ENCODE results near the gene ZNRD2.

Gene ZNRD2

DNA sequence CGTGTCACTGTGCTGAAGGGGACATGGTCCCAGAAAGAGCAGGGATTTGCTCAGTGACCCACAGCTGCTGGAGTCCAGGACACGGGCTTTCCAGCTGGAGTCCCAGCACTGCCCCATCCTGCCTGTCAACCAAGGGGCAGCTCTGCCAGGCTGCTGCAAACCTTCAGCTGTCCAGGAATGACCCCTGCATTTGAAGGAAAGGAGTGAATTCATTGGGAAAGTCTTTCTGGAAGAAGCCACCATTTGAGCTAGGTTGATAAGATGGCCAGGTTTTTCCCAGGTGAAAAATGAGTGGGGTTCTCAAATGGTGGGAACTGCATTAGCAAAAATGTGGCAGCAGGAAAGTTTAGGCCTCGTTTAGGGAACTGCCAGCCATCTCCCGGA lies 16.0 kb downstream of the ZNRD2 start (continued):
- TF ChIP-seq SETDB1 (IDR thresholded peaks at IDR 0.05; ENCODE audit: insufficient read length, low read length) (no peak), ZBTB48 (tag by site-specific recombination; IDR thresholded peaks at IDR 0.05) (no peak), ZNF544 (tag by site-specific recombination; IDR thresholded peaks at IDR 0.05) (no peak), ZNF600 (tag by site-specific recombination; IDR thresholded peaks at IDR 0.05) (no peak)
- TF ChIP-seq, protein P1, sequence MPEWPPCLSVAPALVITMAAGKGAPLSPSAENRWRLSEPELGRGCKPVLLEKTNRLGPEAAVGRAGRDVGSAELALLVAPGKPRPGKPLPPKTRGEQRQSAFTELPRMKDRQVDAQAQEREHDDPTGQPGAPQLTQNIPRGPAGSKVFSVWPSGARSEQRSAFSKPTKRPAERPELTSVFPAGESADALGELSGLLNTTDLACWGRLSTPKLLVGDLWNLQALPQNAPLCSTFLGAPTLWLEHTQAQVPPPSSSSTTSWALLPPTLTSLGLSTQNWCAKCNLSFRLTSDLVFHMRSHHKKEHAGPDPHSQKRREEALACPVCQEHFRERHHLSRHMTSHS (tag by site-specific recombination; IDR thresholded peaks at IDR 0.05): no peak

DNA sequence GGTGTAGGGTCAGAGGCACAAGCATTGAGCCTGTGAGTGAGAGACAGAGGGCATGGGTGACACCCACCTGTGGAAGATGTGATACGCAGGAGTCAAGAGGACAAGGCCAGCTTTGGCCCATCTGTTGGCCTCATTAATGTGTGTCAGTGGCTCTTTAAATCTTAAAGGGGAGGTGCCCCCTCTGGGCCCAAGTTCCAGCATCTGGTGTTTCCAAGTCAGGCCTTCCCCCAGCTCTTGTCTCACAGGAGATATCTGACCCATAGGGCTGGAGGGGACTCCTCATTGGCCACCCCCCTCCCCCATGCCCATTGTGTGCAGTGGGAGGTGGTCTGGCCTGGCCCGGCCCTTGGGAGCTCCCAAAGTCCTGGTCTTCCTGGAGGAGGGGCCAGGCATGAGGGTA lies 16.4 kb downstream of the ZNRD2 start:
- Histone ChIP-seq H3K36me3 (ENCODE audit: control insufficient read depth in 2 of 2, insufficient read depth in 1 of 2, low read length in 2 of 2) (peaks cover 0 to 3% of the 10 kb centered on the region in 2 experiments; a peak in 1 of 3 replicates), H3K4me3 (ENCODE audit: low read depth, low read length) (no peak overlapping the region), H3K4me1 (ENCODE audit: control insufficient read depth, insufficient read depth, low read length) (no peaks in the 10 kb centered on the region), H3K9me3 (ENCODE audit: control insufficient read depth, insufficient read depth, low read depth, low read length) (no peaks in the 10 kb centered on the region), H3K27ac (ENCODE audit: extremely low read depth, low read depth, low read length) (no peak overlapping the region)
- ChIA-PET POLR2A (interaction anchor here (1.0 to 1.8 kb wide), 5 partner anchors 9 to 28 kb away, joined by 3 to 8 read pairs (median 6); partner anchors contain the start of genes EHBP1L1, FAM89B, KCNK7 and PCNX3), CTCF (interaction anchor here (0.9 to 4.4 kb wide), 7 partner anchors 9 to 45 kb away, joined by 3 to 28 read pairs (median 3); partner anchors contain the start of genes EHBP1L1, FAM89B and KCNK7)
- TF ChIP-seq ZFP69B (tag by site-specific recombination; IDR thresholded peaks at IDR 0.05) (peak; percentile 75), SCRT2 (tag by site-specific recombination; IDR thresholded peaks at IDR 0.05) (0 out of 2 replicates have a peak, but pooled peaks have one; percentile 28), GFI1B (tag by site-specific recombination; IDR thresholded peaks at IDR 0.05) (no peak), ZNF211 (tag by site-specific recombination; IDR thresholded peaks at IDR 0.05; ENCODE audit: low read depth) (no peak), SP2 (tag by site-specific recombination; IDR thresholded peaks at IDR 0.05) (peak; percentile 34)
- TF ChIP-seq, protein P2, sequence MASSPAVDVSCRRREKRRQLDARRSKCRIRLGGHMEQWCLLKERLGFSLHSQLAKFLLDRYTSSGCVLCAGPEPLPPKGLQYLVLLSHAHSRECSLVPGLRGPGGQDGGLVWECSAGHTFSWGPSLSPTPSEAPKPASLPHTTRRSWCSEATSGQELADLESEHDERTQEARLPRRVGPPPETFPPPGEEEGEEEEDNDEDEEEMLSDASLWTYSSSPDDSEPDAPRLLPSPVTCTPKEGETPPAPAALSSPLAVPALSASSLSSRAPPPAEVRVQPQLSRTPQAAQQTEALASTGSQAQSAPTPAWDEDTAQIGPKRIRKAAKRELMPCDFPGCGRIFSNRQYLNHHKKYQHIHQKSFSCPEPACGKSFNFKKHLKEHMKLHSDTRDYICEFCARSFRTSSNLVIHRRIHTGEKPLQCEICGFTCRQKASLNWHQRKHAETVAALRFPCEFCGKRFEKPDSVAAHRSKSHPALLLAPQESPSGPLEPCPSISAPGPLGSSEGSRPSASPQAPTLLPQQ (tag by site-specific recombination; IDR thresholded peaks at IDR 0.05): peak; percentile 76

DNA sequence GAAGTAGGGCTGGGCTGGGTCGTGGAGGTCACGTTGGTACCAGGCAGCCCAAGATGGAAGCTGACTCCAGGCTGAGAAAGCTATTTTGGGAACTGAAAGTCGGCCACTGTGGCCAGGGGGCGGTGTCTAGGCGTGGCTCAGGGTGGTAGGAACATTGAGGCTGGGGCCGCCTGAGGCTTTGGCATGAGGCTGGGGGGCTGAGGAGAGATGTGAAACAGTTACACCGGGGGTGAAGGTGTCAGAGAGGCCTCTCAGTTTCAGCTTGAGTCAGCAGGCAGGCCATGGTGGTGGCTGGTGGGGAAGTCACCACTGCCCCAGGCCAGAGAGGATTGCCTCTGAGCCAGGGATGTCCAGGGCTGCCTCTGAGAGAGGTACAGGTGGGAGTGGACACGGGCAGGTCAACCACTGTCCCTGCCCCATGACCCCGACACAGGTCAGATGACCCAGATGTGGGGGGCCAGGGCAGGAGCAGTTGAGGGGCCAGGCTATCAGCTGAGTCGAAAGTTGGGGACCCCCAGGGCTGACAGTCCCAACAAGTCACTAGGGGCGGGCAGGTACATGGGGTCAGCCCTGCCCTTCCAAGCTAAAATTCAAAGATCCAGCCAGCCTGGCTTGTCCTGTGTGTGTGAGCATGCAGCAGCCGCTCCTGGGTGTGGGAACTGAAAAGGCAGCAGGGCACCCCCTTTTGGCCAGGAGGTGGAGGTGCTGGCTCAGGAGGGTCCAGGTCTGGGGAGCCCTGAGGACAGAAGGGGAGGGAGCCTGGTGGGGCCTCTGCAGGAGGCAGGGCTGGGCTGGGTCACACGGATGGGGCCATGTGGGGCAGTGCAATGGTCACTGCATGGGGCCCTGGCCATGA lies 18.1 kb downstream of the ZNRD2 start:
- Histone ChIP-seq H3K4me1 (ENCODE audit: control insufficient read depth, insufficient read depth, low read length) (no peaks in the 10 kb centered on the region), H3K36me3 (ENCODE audit: control insufficient read depth in 2 of 2, insufficient read depth in 1 of 2, low read length in 2 of 2) (peaks cover 0 to 3% of the 10 kb centered on the region in 2 experiments; a peak in 1 of 3 replicates), H3K27ac (ENCODE audit: extremely low read depth, low read depth, low read length) (no peak overlapping the region), H3K9me3 (ENCODE audit: control insufficient read depth, insufficient read depth, low read depth, low read length) (no peaks in the 10 kb centered on the region), H3K4me3 (ENCODE audit: low read depth, low read length) (no peak overlapping the region)
- ChIA-PET POLR2A (interaction anchor here (1.3 to 1.5 kb wide), 2 partner anchors 16 to 26 kb away, joined by 5 to 6 read pairs; partner anchors contain the start of gene FAM89B), CTCF (interaction anchor here (0.6 to 4.4 kb wide), 14 partner anchors 12 to 529 kb away, joined by 3 to 28 read pairs (median 4); partner anchors contain the start of genes EHBP1L1 and FAM89B)
- TF ChIP-seq, protein P3, sequence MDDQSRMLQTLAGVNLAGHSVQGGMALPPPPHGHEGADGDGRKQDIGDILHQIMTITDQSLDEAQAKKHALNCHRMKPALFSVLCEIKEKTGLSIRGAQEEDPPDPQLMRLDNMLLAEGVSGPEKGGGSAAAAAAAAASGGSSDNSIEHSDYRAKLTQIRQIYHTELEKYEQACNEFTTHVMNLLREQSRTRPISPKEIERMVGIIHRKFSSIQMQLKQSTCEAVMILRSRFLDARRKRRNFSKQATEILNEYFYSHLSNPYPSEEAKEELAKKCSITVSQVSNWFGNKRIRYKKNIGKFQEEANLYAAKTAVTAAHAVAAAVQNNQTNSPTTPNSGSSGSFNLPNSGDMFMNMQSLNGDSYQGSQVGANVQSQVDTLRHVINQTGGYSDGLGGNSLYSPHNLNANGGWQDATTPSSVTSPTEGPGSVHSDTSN (CRISPR knock-in tag; IDR thresholded peaks at IDR 0.05): no peak
- TF ChIP-seq ZNF350 (tag by site-specific recombination; IDR thresholded peaks at IDR 0.05) (no peak), ZNF239 (tag by site-specific recombination; IDR thresholded peaks at IDR 0.05) (no peak), ZNF621 (tag by site-specific recombination; IDR thresholded peaks at IDR 0.05) (no peak), ZSCAN30 (tag by site-specific recombination; IDR thresholded peaks at IDR 0.05) (0 out of 2 replicates have a peak, but pooled peaks have one; percentile 25), ZIC2 (tag by site-specific recombination; IDR thresholded peaks at IDR 0.05) (peak; percentile 36; the same call in 1 of the 2 replicates), FEZF1 (tag by site-specific recombination; IDR thresholded peaks at IDR 0.05) (no peak), GLIS1 (tag by site-specific recombination; IDR thresholded peaks at IDR 0.05) (peak; percentile 78), EGR2 (tag by site-specific recombination; IDR thresholded peaks at IDR 0.05; ENCODE audit: low read depth) (no peak), ZNF76 (tag by site-specific recombination; IDR thresholded peaks at IDR 0.05; ENCODE audit: borderline replicate concordance, low read depth) (no peak)
- TF ChIP-seq, protein P4, sequence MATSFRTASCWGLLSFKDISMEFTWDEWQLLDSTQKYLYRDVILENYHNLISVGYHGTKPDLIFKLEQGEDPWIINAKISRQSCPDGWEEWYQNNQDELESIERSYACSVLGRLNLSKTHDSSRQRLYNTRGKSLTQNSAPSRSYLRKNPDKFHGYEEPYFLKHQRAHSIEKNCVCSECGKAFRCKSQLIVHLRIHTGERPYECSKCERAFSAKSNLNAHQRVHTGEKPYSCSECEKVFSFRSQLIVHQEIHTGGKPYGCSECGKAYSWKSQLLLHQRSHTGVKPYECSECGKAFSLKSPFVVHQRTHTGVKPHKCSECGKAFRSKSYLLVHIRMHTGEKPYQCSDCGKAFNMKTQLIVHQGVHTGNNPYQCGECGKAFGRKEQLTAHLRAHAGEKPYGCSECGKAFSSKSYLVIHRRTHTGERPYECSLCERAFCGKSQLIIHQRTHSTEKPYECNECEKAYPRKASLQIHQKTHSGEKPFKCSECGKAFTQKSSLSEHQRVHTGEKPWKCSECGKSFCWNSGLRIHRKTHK (tag by site-specific recombination; IDR thresholded peaks at IDR 0.05): no peak
- TF ChIP-seq, protein P5, sequence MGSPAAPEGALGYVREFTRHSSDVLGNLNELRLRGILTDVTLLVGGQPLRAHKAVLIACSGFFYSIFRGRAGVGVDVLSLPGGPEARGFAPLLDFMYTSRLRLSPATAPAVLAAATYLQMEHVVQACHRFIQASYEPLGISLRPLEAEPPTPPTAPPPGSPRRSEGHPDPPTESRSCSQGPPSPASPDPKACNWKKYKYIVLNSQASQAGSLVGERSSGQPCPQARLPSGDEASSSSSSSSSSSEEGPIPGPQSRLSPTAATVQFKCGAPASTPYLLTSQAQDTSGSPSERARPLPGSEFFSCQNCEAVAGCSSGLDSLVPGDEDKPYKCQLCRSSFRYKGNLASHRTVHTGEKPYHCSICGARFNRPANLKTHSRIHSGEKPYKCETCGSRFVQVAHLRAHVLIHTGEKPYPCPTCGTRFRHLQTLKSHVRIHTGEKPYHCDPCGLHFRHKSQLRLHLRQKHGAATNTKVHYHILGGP (tag by site-specific recombination; IDR thresholded peaks at IDR 0.05): no peak
- TF ChIP-seq, protein P6, sequence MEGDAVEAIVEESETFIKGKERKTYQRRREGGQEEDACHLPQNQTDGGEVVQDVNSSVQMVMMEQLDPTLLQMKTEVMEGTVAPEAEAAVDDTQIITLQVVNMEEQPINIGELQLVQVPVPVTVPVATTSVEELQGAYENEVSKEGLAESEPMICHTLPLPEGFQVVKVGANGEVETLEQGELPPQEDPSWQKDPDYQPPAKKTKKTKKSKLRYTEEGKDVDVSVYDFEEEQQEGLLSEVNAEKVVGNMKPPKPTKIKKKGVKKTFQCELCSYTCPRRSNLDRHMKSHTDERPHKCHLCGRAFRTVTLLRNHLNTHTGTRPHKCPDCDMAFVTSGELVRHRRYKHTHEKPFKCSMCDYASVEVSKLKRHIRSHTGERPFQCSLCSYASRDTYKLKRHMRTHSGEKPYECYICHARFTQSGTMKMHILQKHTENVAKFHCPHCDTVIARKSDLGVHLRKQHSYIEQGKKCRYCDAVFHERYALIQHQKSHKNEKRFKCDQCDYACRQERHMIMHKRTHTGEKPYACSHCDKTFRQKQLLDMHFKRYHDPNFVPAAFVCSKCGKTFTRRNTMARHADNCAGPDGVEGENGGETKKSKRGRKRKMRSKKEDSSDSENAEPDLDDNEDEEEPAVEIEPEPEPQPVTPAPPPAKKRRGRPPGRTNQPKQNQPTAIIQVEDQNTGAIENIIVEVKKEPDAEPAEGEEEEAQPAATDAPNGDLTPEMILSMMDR (tag by site-specific recombination; IDR thresholded peaks at IDR 0.05): peak; percentile 35; the same call in 1 of the 2 replicates
